HT-29 (cell line): ENCODE data around the gene HK2. TPM values are rescaled to one million over a fixed set of nuclear protein-coding genes. Genes with fewer than 3 reads are reported as not detected.

Experiments used
- DNase-seq: peaks from one replicate; pipeline ENCODE4 v3.0.0-alpha.2; 2015; ENCODE audit warnings: low spot score
- total RNA-seq: library from RNA; depleted of rRNA; stranded (reverse); fragments of >200 nt; shearing (Covaris generic); gene quantifications from 2 replicates; pipeline ENCODE4 v1.2.3, GENCODE V29; 2014

Gene HK2
- total RNA-seq, 1 experiment from 2014 or later, result 23.7 TPM

- no peak for DNase-seq
These were observed 23.3 kb downstream of the HK2 start for GRCh38 chr2:74857215-74857614.

GRCh38 chr2:74857725-74858124 is 23.8 kb downstream of the HK2 start:
- DNase-seq, result no peak

- DNase-seq, result no peak
These were observed 24.4 kb downstream of the HK2 start for GRCh38 chr2:74858281-74858680.

GRCh38 chr2:74860079-74860478 is 26.2 kb downstream of the HK2 start:
- no peak for DNase-seq

- no peak for DNase-seq
These were observed 26.6 kb downstream of the HK2 start for GRCh38 chr2:74860521-74860920.

GRCh38 chr2:74861531-74861930 is 27.6 kb downstream of the HK2 start:
- DNase-seq, result no peak

- no peak for DNase-seq
These were observed 28.4 kb downstream of the HK2 start for GRCh38 chr2:74862020-74862964.

GRCh38 chr2:74863802-74864248 is 29.9 kb downstream of the HK2 start:
- peak; percentile 43 for DNase-seq

- peak; percentile 48 for DNase-seq
These were observed 31.1 kb downstream of the HK2 start for GRCh38 chr2:74864728-74865722.

GRCh38 chr2:74865770-74866674 is 32.1 kb downstream of the HK2 start:
- peak; percentile 49 for DNase-seq

GRCh38 chr2:74867841-74868658 is 34.1 kb downstream of the HK2 start:
- DNase-seq, result no peak

GRCh38 chr2:74869517-74869916 is 35.6 kb downstream of the HK2 start:
- no peak for DNase-seq

GRCh38 chr2:74870951-74871350 is 37.0 kb downstream of the HK2 start:
- DNase-seq, result no peak

GRCh38 chr2:74871414-74871813 is 37.5 kb downstream of the HK2 start:
- DNase-seq, result no peak

GRCh38 chr2:74872389-74872836 is 38.5 kb downstream of the HK2 start:
- no peak for DNase-seq

GRCh38 chr2:74873012-74873665 is 39.2 kb downstream of the HK2 start:
- DNase-seq, result no peak

GRCh38 chr2:74873678-74874640 is 40.0 kb downstream of the HK2 start:
- DNase-seq, result no peak
